ENCODE measurements around the gene SPACDR. TPM values are rescaled to one million over a fixed set of nuclear protein-coding genes. Genes with fewer than 3 reads are reported as not detected.
A peak's percentile ranks its signal among the peaks of the same experiment; 100 is the strongest.

SPACDR gene
- total RNA-seq, 4 donors from 2014 or later = 0.78 TPM; not detected in 3

GRCh38 chr7:100429637-100430492 is 34.2 kb downstream of the SPACDR start, which contains the start of gene MEPCE:
Gene MEPCE, plus strand, starts transcription at chr7:100429831. Its CDS starts 188 bp downstream, at chr7:100430019.
- peak within 1 kb of the TSS; percentile 97 to 100 (median 98) for H3K27ac ChIP-seq (replicated peaks in 1 of 4)
- WGBS = 1% methylated on average over 16 of the region's 95 CpGs
- peaks cover 0 to 6% (median 0%) of the 10 kb centered on the region in 4 donors for H3K27me3 ChIP-seq
- H3K4me1 ChIP-seq = peaks cover 28 to 58% (median 53%) of the 10 kb centered on the region in 4 donors
- no peak for TF ChIP-seq POLR2A (IDR thresholded peaks at IDR 0.05; ENCODE audit: low read depth)
- TF ChIP-seq POLR2AphosphoS5 (IDR thresholded peaks at IDR 0.05) = peak in 1 of 2 donors; percentile 70
- peak within 1 kb of the TSS; percentile 76 to 85 (median 80) for H3K4me3 ChIP-seq
- H3K9me3 ChIP-seq = no peaks in the 10 kb centered on the region
- DNase-seq (ENCODE audit: extremely low spot score) = peak; percentile 99
- intact Hi-C loops (cut with DNase I) = no loop called here
- peaks cover 8 to 41% (median 36%) of the 10 kb centered on the region in 4 donors for H3K36me3 ChIP-seq

DNA sequence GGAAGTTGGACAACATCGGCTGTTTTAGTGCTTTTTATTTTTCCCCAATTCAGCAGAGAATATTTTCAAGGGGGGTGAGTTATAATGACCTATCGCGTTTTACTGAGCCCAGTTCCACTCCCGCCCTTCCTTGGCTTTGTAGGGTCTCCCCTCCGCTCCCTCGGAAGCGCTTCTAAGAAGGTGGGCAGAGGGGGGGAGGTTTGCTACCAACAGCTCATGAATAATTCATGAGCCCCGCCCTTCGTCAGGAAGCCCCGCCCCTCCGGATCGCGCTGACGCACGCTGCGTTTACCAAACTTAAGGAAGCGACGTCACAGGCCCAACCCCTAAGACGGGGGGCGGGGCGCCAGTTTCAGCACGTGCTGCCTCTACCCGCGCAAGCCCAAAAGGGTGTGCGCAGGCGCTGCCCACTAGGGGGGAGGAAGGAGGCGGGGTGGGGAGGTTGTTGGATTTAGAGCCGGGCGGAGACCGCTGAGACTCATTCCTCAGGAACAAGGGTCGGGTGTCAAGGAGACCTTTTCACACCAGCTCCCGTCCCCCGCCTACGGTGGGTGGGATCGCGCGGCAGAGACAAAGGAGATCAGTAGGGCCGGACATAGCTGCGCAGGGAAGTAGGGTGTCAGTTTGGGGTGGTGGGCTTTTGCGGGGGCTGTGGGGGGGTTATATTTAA is 35.0 kb downstream of the SPACDR start:
- intact Hi-C loops (cut with DNase I) = no loop called here
- peaks cover 0 to 6% (median 0%) of the 10 kb centered on the region in 4 donors for H3K27me3 ChIP-seq

GRCh38 chr7:100428199-100428966 is 35.7 kb downstream of the SPACDR start, which contains the start of gene ZCWPW1:
Gene ZCWPW1, minus strand, starts transcription at chr7:100428703. Its CDS starts 8,054 bp downstream, at chr7:100420649.
- H3K4me1 ChIP-seq = peaks cover 23 to 43% (median 41%) of the 10 kb centered on the region in 4 donors
- TF ChIP-seq POLR2AphosphoS5 (IDR thresholded peaks at IDR 0.05) (peak in 1 of 2 donors; percentile 99), POLR2A (IDR thresholded peaks at IDR 0.05; ENCODE audit: low read depth) (peak; percentile 99), EP300 (IDR thresholded peaks at IDR 0.05) (no peak), CTCF (IDR thresholded peaks at IDR 0.05) (peak in 1 of 3 experiments; percentile 32)
- under 1% methylated on average over 41 of the region's 66 CpGs for WGBS
- no peaks in the 10 kb centered on the region for H3K9me3 ChIP-seq
- H3K27ac ChIP-seq (replicated peaks in 1 of 4) = peak within 1 kb of the TSS; percentile 97 to 100 (median 98)
- H3K4me3 ChIP-seq = peak within 1 kb of the TSS; percentile 76 to 85 (median 80)
- peaks cover 0 to 6% (median 0%) of the 10 kb centered on the region in 4 donors for H3K27me3 ChIP-seq
- peaks cover 0 to 26% (median 21%) of the 10 kb centered on the region in 4 donors for H3K36me3 ChIP-seq
- DNase-seq (ENCODE audit: extremely low spot score) = peak; percentile 99
- intact Hi-C loops (cut with DNase I) = no loop called here

More for the DNA sequence above, 35.0 kb downstream of the SPACDR start:
- peaks cover 3 to 34% (median 29%) of the 10 kb centered on the region in 4 donors for H3K36me3 ChIP-seq
- TF ChIP-seq EP300 (IDR thresholded peaks at IDR 0.05) (no peak), POLR2AphosphoS5 (IDR thresholded peaks at IDR 0.05) (peak in 1 of 2 donors; percentile 90), POLR2A (IDR thresholded peaks at IDR 0.05; ENCODE audit: low read depth) (peak; percentile 80), CTCF (IDR thresholded peaks at IDR 0.05) (peak in 2 of 3 experiments; percentile 10 to 26)
- peaks cover 23 to 50% (median 46%) of the 10 kb centered on the region in 4 donors for H3K4me1 ChIP-seq
- H3K27ac ChIP-seq (replicated peaks in 1 of 4) = peak overlapping the region; percentile 97 to 100 (median 98)
- peak overlapping the region; percentile 76 to 85 (median 80) for H3K4me3 ChIP-seq
- WGBS = under 1% methylated on average over 17 of the region's 40 CpGs
- DNase-seq (ENCODE audit: extremely low spot score) = peak; percentile 100
- no peaks in the 10 kb centered on the region for H3K9me3 ChIP-seq

DNA sequence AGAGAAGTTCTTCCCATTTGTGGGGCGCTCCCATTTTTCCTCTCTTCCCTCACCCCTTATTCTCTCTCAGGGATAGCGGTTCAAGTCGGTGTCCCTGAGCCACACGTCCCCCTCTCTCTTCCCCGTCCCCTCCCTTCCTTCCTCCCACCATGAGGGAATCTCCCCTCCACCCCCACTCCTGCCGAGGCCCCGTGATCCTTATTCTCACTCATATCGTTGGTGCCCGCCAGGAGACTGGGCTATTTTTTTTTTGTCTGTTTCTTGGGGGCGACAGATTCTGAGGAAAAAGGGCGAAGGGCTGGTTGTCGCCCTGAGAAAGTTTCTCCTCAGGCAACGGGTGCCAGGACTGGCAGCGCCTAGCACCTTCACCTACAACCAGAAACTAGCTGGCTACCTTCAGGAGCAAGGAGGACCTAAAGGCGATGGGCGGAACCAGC is 36.3 kb downstream of the SPACDR start:
- peaks cover 0 to 6% (median 0%) of the 10 kb centered on the region in 4 donors for H3K27me3 ChIP-seq
- peaks cover 0 to 20% (median 15%) of the 10 kb centered on the region in 4 donors for H3K36me3 ChIP-seq
- no peak for DNase-seq (ENCODE audit: extremely low spot score)
- no peak for TF ChIP-seq POLR2A (IDR thresholded peaks at IDR 0.05; ENCODE audit: low read depth)
- peak overlapping the region; percentile 76 to 85 (median 80) for H3K4me3 ChIP-seq
- intact Hi-C loops (cut with DNase I) = no loop called here
- peak overlapping the region; percentile 97 to 100 (median 98) for H3K27ac ChIP-seq (replicated peaks in 1 of 4)
- 51% methylated on average over 13 of the region's 16 CpGs for WGBS
- H3K9me3 ChIP-seq = no peaks in the 10 kb centered on the region
- H3K4me1 ChIP-seq = peaks cover 23 to 37% (median 35%) of the 10 kb centered on the region in 4 donors

DNA sequence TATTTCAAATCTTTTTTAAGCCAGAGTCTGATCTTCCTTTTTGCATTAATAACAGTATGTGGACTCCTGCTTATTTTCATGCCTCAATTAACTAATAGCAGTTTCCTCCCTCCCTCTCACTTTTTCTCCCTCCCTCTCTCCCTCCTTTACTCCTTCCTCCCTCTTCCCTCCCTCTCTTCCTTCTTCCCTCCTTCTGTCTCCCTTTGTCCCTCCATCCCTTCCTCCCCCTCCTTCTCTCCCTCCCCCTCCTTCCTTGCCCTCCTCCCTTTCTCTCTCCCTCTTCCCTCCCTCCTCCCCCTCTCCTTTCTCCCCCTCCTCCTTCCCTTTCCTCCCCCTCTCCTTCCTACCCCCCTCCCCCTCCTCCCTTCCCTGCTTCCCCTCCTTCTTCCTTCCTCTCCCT is 37.5 kb downstream of the SPACDR start:
- no peak for DNase-seq (ENCODE audit: extremely low spot score)
- peaks cover 0 to 6% (median 0%) of the 10 kb centered on the region in 4 donors for H3K27me3 ChIP-seq
- H3K9me3 ChIP-seq = no peaks in the 10 kb centered on the region
- H3K27ac ChIP-seq (replicated peaks in 1 of 4) = no peak overlapping the region
- H3K4me3 ChIP-seq = no peak overlapping the region
- intact Hi-C loops (cut with DNase I) = no loop called here
- TF ChIP-seq POLR2A (IDR thresholded peaks at IDR 0.05; ENCODE audit: low read depth) (no peak), POLR2AphosphoS5 (IDR thresholded peaks at IDR 0.05) (no peak), EP300 (IDR thresholded peaks at IDR 0.05) (no peak), CTCF (IDR thresholded peaks at IDR 0.05) (no peak)
- peaks cover 0 to 13% (median 7%) of the 10 kb centered on the region in 4 donors for H3K36me3 ChIP-seq
- peaks cover 12 to 24% (median 23%) of the 10 kb centered on the region in 4 donors for H3K4me1 ChIP-seq

Measured in esophagus muscularis mucosa (tissue), 4 donors.